Amygdala (tissue), 56 donors: ENCODE measurements around the gene FGD5.

ENCODE experiments used
- DNase-seq, 56 donors: peaks; one replicate each; lab custom pipeline; 2025; lab: John Stamatoyannopoulos, UW

FGD5 gene

DNA sequence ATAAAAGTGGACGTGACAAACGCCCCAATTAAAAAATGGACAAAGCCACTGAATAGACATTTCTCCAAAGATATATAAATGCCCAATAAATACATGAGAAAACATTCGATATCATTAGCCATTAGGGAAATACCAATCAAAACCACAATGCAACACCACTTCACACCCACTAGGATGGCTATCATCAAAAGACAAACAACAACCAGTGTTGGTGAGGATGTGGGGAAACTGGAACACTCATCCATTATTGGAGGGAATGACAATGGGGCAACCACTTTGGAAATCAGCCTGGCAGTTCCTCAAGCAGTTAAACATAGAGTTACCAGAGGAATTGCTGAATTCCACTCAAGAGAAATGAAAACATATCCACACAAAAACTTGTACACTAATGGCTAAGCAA is 32.4 kb upstream of the FGD5 start:
- no peak for DNase-seq

DNA sequence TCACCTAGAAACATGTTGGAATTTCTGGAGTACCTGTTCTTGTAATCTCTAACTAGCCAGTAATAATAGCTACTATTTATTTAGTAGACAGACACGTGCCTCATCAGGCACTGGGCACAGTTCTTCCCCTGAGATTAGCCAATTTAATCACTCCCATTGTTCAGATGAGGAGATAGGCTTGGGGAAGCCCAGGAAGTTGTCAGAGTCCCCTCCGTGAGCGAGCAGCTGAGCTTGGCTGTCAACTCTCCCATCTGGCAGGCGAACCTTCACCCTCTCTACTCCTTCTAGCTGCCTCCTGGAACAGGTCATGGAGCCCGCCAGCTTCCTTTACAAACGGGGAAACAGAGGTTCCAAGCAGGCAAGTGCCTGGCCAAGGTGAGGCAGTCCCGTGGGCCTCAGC is 31.1 kb upstream of the FGD5 start:
- DNase-seq = no peak

DNA sequence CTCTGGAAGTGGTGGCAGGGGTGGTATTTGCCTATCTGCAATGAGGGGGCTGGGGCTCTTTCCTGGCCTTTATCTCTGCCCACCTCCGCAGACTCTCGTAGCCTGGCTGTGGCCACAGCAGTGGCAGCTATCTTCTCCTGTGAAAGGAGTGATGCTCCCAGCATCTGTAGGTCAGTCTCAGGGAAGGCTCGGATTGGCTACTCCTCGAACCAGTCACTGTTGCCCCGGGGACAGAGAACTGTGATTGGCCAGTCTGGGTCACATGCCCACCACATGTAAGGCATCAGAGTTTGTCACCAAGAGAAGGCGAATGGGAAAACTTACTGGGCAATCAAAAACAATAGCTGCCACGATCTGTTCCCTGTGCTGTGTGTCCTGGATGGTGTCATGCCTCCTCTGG is 30.1 kb upstream of the FGD5 start:
- DNase-seq = no peak

GRCh38 chr3:14789221-14789620 is 29.5 kb upstream of the FGD5 start:
- no peak for DNase-seq

- DNase-seq = no peak
These were observed 29.0 kb upstream of the FGD5 start for GRCh38 chr3:14789640-14790285.

- peak in 5 of 56 donors; percentile 4 to 18 (median 12) for DNase-seq
These were observed 27.3 kb upstream of the FGD5 start for GRCh38 chr3:14791343-14791945.

DNA sequence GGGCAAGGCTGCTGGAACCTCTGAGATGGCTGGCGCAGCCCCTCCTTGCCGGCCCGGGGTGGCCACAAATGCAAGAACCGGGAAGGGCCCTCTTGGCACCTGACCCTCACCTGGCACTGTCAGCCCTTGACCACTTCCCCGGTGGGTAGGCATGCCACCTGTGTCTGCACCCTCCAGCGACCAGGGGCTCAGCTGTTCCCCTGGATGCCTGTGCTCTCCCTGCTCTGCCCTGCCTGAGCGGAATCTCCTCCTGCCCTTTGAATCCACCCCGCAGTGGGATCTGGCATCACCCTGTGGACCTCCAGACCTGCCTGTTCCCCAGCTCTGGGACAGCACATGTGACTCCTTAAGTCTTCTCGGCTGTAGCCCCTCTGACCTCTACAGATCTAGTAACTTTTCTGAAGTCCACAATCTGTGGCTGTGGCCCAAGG is 26.1 kb upstream of the FGD5 start:
- no peak for DNase-seq

DNA sequence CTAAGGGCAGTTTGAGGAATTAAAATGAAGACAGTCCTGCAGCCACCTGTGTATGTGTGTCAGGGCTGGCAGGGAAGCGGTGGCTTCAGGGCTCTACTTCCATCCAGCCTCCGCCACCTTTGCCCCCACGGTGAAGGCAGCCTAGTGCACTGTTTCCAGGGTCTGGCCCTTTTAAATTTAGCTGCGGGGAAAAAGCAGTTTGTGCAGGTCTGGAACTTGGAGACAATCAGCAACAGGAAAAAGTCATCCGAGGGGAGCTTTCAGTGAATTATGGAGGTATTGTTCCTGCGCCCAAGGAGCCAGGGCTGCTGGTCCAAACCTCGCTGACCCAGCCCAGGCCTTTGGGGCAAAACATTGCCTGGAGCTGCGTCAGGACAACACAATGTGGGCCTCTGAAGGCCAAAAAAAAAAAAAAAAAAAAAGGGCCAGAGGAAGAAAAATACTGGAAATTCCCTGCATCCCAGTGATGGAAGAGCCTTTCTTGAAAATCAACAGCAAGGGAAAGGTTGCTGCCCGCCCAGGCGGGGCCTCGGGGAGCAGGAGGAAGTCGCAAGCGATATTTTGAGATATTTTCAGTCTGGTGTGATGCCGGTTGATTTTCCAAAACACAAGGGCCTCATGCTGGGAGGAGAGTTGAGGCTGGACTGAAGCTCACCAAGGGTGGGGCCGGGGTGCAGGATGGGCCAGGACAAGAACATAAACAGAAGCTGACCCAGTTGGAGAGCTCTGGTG is 25.5 kb upstream of the FGD5 start:
- no peak for DNase-seq

DNA sequence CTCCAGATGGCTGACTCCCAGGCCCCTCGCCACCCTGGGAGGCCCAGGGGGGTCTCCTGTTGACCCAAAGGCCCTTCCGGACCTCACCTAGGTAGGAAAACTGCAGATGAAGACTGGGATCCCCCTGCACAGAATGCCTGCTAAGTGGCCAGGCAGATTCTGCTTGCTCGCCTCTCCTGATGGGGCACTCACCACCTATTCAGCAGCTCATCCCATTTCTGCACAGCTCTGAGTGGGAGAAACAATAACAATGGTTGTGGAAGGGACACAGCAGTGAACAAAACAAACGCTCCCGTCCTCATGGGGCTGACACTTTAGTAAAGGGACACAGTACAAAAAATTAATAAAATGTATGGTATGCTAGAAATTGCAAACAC is 24.9 kb upstream of the FGD5 start:
- no peak for DNase-seq

DNA sequence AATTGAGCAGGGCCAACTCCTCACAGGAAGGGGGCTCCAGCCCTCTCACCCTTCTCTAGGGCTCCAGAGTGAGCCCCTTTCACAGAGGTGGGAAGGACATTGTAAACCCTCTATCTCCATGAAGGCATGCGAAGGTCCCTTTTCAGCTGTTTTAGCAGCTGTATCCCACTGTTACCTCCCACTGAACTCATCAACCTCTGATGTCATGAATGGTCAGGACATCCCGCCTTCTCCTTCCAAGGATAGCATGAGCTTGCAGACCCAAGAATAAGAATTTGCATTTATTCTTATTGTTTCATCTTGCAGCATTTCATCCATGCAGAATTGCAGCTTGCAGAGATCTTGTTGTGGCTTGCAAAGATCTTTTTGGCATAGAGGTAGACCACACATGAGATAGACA is 24.3 kb upstream of the FGD5 start:
- DNase-seq = no peak

GRCh38 chr3:14795996-14796395 is 22.8 kb upstream of the FGD5 start:
- DNase-seq = no peak

GRCh38 chr3:14796403-14797077 is 22.2 kb upstream of the FGD5 start:
- DNase-seq = no peak

DNA sequence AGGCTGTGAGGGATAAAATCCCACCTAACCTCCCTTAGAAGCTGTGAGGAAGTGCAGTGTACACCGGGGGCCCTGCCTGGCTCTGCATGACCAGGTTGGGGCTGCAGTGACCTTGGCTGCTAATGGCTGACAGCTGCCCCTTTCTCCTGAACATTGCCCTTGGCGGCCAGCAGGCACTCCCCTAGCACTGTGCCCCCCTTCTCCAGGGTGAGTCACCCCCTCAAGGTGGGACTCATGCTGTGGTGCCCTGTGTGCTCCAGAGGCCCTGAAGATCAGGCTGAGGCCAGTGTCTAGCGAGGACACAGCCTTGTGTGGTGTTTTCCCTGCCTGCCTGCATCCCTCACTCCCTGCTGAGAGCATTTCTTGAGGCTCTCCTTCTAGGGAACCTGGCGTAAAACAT is 21.0 kb upstream of the FGD5 start:
- no peak for DNase-seq

- DNase-seq = no peak
These were observed 20.5 kb upstream of the FGD5 start for GRCh38 chr3:14798231-14798630.

DNA sequence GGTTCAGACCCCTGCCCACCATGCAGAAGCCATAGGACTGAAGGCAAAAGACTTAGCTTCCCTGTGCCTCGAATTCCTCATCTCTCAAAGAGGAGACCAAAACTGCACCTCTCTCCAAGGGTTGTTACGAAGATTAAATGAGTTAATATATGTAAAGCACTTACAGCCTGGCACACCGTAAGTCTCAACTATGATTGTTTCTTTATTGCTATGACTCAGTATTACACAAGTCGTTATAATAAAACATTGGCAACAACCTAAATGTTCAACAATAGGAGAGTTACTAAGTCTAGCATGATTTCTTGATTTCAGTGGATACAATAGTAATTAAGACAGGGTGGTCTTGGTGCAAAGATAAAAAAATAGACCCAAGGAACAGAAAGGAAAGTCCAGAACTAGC is 19.6 kb upstream of the FGD5 start:
- no peak for DNase-seq

GRCh38 chr3:14801031-14801430 is 17.7 kb upstream of the FGD5 start:
- no peak for DNase-seq

DNA sequence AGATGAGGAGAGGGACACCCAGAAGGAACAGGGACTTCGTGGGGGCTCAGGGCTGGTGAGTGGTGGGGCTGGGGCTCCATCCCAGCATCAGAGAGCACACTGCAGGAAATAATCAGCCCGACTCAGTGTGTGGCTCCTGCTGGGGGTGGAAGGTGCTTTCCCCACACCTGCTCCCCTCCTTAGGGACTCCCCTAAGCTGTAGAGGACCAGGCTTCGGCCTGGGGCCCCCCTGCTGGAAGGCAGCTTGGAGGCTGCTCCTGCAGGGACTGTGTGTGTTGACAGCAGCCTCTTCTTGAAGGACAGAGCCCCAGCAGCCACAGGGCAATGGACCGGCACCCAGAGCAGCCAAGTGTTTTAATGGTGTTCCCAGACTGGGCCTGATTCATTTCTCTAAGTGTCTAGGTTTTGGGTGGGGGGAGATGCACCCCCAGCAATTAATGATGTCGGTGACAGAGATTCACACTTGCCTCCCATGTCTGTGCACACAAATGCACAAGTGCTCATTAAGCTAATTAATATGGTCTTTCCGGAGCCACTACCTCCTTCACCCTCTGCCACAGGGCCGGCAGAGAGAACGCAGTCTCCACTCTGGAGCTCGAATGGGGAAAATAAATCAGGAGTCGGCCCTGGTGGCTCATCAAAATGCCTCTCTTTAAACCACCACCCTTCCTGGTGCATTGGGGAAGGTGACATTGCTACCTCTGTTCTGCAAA is 16.9 kb upstream of the FGD5 start:
- DNase-seq = no peak

GRCh38 chr3:14802381-14802731 is 16.4 kb upstream of the FGD5 start:
- no peak for DNase-seq

DNA sequence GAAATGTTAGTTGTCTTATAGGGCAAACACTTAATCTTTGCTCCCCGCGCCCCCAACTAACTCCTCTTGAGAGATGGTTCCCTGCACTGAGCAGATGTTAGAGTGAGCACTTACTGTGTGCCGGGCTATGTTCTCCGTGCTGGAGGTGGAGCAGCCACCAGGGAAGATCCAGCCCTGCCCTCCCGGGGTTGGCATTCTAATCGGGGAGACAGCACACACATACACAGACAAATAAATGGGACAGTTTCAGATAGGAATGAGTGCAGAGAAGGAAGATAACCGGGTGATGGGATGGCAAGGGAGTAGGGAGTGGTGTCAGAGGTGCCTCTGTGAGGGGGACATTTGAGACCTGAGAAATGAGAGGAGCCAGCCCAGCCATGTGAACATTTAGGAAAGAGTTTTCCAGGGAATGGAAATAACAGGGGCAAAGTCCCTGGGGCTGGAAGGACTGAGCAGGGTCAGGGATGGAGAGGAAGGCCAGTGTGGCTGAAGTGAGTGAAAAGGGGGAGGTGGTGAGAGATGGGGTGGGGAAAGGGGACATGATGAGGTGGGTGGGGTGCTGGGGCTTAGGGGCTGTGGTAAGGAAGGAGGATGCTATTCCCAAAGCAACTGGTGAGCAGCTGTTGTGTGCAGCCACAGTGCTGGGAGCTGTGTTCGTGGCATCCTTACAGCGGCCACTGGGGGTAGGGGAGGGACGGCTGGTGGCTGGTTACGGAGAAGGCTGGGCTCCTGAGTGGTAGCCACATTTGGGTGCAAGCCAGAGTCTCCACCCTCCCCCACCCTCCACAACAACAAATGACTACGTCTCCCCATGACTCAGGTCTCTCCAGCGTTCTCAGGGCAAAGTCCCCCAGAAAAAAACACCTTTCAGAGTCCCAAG is 15.4 kb upstream of the FGD5 start:
- DNase-seq = no peak
